GM23338 (cell line): Measurements from ENCODE around the gene POLD4. TPM values are rescaled to one million over a fixed set of nuclear protein-coding genes. Genes with fewer than 3 reads are reported as not detected.

Experiments used
- ATAC-seq: fragments of 200-7000 bp; cut with Tn5 transposase; 3 replicates; pipeline ENCODE4 v1.9.1; 2020
- DNase-seq: peaks from one replicate; pipeline ENCODE4 v3.0.0-alpha.2; 2015; ENCODE audit warnings: low spot score
- H2AFZ ChIP-seq: fragments of 200-600 bp; sonication (generic); 2 replicates; pipeline ENCODE4 v1.8.0; 2016; ENCODE audit warnings: antibody characterized with exemption, mild to moderate bottlenecking, moderate library complexity
- H3F3A ChIP-seq: fragments of 200-600 bp; sonication (generic); replicated peaks from 2 replicates; pipeline ENCODE4 v1.8.0; 2017; ENCODE audit warnings: antibody characterized with exemption, mixed run types, low read depth
- H3K27ac ChIP-seq: fragments of 200-600 bp; sonication (generic); 2 replicates; pipeline ENCODE4 v1.6.1; 2016; ENCODE audit warnings: low read depth
- H3K27me3 ChIP-seq: fragments of 200-600 bp; sonication (generic); 2 replicates; pipeline ENCODE4 v1.8.0; 2016; ENCODE audit warnings: mild to moderate bottlenecking, mixed run types, moderate library complexity; ENCODE audit not compliant: insufficient read depth
- H3K36me3 ChIP-seq: fragments of 200-600 bp; sonication (generic); 2 replicates; pipeline ENCODE4 v1.8.0; 2016; ENCODE audit warnings: mild to moderate bottlenecking; ENCODE audit not compliant: insufficient read depth
- H3K4me1 ChIP-seq: fragments of 200-600 bp; sonication (generic); 2 replicates; pipeline ENCODE4 v1.8.0; 2016; ENCODE audit warnings: mild to moderate bottlenecking, moderate library complexity; ENCODE audit not compliant: insufficient read depth
- H3K4me2 ChIP-seq: fragments of 200-600 bp; sonication (generic); 2 replicates; pipeline ENCODE4 v1.7.1; 2017; ENCODE audit warnings: mixed run types
- H3K4me3 ChIP-seq: fragments of 200-600 bp; sonication (generic); 2 replicates; pipeline ENCODE4 v1.6.1; 2016; ENCODE audit warnings: mixed run types
- H3K79me2 ChIP-seq: fragments of 200-600 bp; sonication (generic); replicated peaks from 2 replicates; pipeline ENCODE4 v1.8.0; 2017; ENCODE audit warnings: mild to moderate bottlenecking; ENCODE audit not compliant: insufficient read depth
- H3K9me2 ChIP-seq: fragments of 200-600 bp; sonication (generic); 2 replicates; pipeline ENCODE4 v1.8.0; 2017; ENCODE audit not compliant: insufficient read depth
- H4K20me1 ChIP-seq: fragments of 200-600 bp; sonication (generic); replicated peaks from 2 replicates; pipeline ENCODE4 v1.8.0; 2017; ENCODE audit warnings: mild to moderate bottlenecking; ENCODE audit not compliant: insufficient read depth
- H3K27ac Mint-ChIP-seq: 2 replicates; pipeline ENCODE4 v1.8.0; 2020; ENCODE audit warnings: inconsistent platforms, mild to moderate bottlenecking, moderate library complexity, mixed read lengths
- H3K27me3 Mint-ChIP-seq: 3 replicates; pipeline ENCODE4 v1.8.0; 2022; ENCODE audit warnings: low read depth, mild to moderate bottlenecking, moderate library complexity, mixed read lengths, inconsistent platforms; ENCODE audit not compliant: insufficient read depth, poor library complexity
- H3K36me3 Mint-ChIP-seq: 3 replicates; pipeline ENCODE4 v1.8.0; 2021; ENCODE audit warnings: low read depth, mild to moderate bottlenecking, inconsistent platforms, moderate library complexity, mixed read lengths
- H3K4me1 Mint-ChIP-seq: 3 replicates; pipeline ENCODE4 v1.8.0; 2020; ENCODE audit warnings: mild to moderate bottlenecking, inconsistent platforms, mixed read lengths
- H3K4me3 Mint-ChIP-seq: 3 replicates; pipeline ENCODE4 v1.8.0; 2021; ENCODE audit warnings: moderate library complexity, mild to moderate bottlenecking, inconsistent platforms, mixed read lengths
- H3K9me3 Mint-ChIP-seq: 3 replicates; pipeline ENCODE4 v1.8.0; 2020; ENCODE audit warnings: moderate library complexity, mild to moderate bottlenecking, inconsistent platforms, mixed read lengths
- CREB1 ChIP-seq: fragments of 250-450 bp; sonication (Bioruptor Pico); IDR thresholded peaks from 2 replicates; pipeline ENCODE4 v1.5.0; 2020; ENCODE audit warnings: low read depth, mild to moderate bottlenecking, moderate library complexity
- EZH2phosphoT487 ChIP-seq: fragments of 200-600 bp; sonication (generic); IDR thresholded peaks from one replicate; pipeline ENCODE4 v1.8.1; 2018; ENCODE audit warnings: antibody characterized with exemption; ENCODE audit not compliant: unreplicated experiment
- STAT1 ChIP-seq: IDR thresholded peaks from one replicate; pipeline ENCODE4 v1.6.1; 2016; ENCODE audit warnings: antibody characterized with exemption; ENCODE audit not compliant: unreplicated experiment
- polyA plus RNA-seq: library from polyadenylated mRNA; unstranded; fragments of >200 nt; fragmentation: Nextera tagmentation; extraction: Ambion mirVana; gene quantifications from 2 replicates; pipeline ENCODE4 v1.2.1, GENCODE V29; 2016
- total RNA-seq: library from RNA; depleted of rRNA; stranded (reverse); fragments of >200 nt; shearing (Covaris generic); gene quantifications from 2 replicates; pipeline ENCODE4 v1.2.3, GENCODE V29; 2014
- TF ChIP-seq, protein P1 (sequence below), 2 experiments: fragments of 200-600 bp in 1 of 2; sonication (generic) in 1 of 2; conservative IDR thresholded peaks; 2 replicates each; pipeline versions ENCODE4 v1.5.1 to v1.6.1; 2016 to 2017; ENCODE audit warnings: antibody characterized with exemption in 2 of 2, low read depth in 2 of 2, mild to moderate bottlenecking in 2 of 2, moderate library complexity in 1 of 2
- TF ChIP-seq, protein P2 (sequence below): IDR thresholded peaks from one replicate; pipeline ENCODE4 v1.6.1; 2018; ENCODE audit warnings: antibody characterized with exemption; ENCODE audit not compliant: unreplicated experiment
- TF ChIP-seq, protein P3 (sequence below): fragments of 250-450 bp; sonication (Bioruptor Pico); IDR thresholded peaks from 2 replicates; pipeline ENCODE4 v1.5.0; 2020; ENCODE audit warnings: mild to moderate bottlenecking, moderate library complexity

Gene POLD4
- total and polyA plus RNA-seq, 2 experiments from 2014 or later, result 16.2 to 23.0 TPM

DNA sequence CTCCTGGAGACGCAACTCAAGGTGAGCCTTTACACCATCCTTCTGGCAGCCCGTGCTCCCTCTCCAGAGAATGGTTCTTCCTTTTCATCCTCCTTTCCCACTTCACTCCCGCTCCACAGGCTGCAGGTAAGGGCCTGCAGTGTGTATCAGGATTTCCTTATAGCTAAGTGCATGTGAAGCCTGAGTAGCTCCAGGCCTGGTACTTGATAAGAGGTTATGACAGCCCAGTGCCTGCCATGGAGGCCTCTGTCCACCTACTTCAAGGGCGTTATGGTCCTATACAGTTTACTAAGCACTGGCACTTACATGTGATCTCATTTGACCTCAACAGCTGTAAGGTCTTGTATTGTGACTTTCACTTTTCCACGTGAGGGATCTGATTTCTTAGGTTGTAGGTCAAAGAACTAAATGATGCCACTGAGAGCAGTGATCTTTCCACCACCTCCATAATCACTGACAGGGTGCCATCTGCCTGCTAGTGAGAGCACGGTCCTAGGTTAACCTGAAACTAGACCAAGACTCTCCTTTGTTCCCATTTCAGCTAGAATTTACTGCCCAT, 32.0 kb downstream of the POLD4 start:
- no peaks in the 10 kb centered on the region for H3K9me2 ChIP-seq
- H4K20me1 ChIP-seq, result no peaks in the 10 kb centered on the region
- Mint-ChIP-seq H3K9me3 (no peaks in the 10 kb centered on the region; the same call in 2 of the 3 replicates), H3K27me3 (peaks cover 23% of the 10 kb centered on the region), H3K4me3 (no peak overlapping the region), H3K4me1 (peaks cover 9% of the 10 kb centered on the region), H3K36me3 (no peaks in the 10 kb centered on the region; the same call in 2 of the 3 replicates), H3K27ac (no peak overlapping the region)
- H3K27me3 ChIP-seq, result peaks cover 22% of the 10 kb centered on the region
- no peak overlapping the region for H3K27ac ChIP-seq
- H3K4me3 ChIP-seq, result no peak overlapping the region
- H3K4me1 ChIP-seq, result peaks cover 6% of the 10 kb centered on the region
- no peaks in the 10 kb centered on the region for H3K36me3 ChIP-seq
- no peaks in the 10 kb centered on the region for H3K79me2 ChIP-seq
- H3K4me2 ChIP-seq, result no peak overlapping the region
- no peak for ATAC-seq
- DNase-seq, result no peak
- no peak overlapping the region for H2AFZ ChIP-seq
- TF ChIP-seq, protein P1, sequence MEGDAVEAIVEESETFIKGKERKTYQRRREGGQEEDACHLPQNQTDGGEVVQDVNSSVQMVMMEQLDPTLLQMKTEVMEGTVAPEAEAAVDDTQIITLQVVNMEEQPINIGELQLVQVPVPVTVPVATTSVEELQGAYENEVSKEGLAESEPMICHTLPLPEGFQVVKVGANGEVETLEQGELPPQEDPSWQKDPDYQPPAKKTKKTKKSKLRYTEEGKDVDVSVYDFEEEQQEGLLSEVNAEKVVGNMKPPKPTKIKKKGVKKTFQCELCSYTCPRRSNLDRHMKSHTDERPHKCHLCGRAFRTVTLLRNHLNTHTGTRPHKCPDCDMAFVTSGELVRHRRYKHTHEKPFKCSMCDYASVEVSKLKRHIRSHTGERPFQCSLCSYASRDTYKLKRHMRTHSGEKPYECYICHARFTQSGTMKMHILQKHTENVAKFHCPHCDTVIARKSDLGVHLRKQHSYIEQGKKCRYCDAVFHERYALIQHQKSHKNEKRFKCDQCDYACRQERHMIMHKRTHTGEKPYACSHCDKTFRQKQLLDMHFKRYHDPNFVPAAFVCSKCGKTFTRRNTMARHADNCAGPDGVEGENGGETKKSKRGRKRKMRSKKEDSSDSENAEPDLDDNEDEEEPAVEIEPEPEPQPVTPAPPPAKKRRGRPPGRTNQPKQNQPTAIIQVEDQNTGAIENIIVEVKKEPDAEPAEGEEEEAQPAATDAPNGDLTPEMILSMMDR (conservative IDR thresholded peaks at IDR 0.05; ENCODE audit: low read depth in 2 of 2), result no peak
- peaks cover 11% of the 10 kb centered on the region; the same call in 1 of the 2 replicates for H3F3A ChIP-seq

GRCh38 chr11:67320691-67321090, 32.7 kb downstream of the POLD4 start:
- Histone ChIP-seq H3K4me3 (no peak overlapping the region), H3K9me2 (no peaks in the 10 kb centered on the region), H3K36me3 (no peaks in the 10 kb centered on the region), H3K79me2 (no peaks in the 10 kb centered on the region), H4K20me1 (no peaks in the 10 kb centered on the region), H3K27me3 (peaks cover 25% of the 10 kb centered on the region), H2AFZ (no peak overlapping the region), H3F3A (peaks cover 11% of the 10 kb centered on the region; the same call in 1 of the 2 replicates), H3K27ac (no peak overlapping the region), H3K4me2 (no peak overlapping the region), H3K4me1 (peaks cover 8% of the 10 kb centered on the region)
- Mint-ChIP-seq H3K36me3 (no peaks in the 10 kb centered on the region; the same call in 2 of the 3 replicates), H3K9me3 (no peaks in the 10 kb centered on the region; the same call in 2 of the 3 replicates), H3K27me3 (peaks cover 23% of the 10 kb centered on the region), H3K4me1 (peaks cover 10% of the 10 kb centered on the region), H3K27ac (no peak overlapping the region), H3K4me3 (no peak overlapping the region)
- ATAC-seq, result no peak
- no peak for DNase-seq
- TF ChIP-seq, protein P1 (conservative IDR thresholded peaks at IDR 0.05; ENCODE audit: low read depth in 2 of 2), result no peak
- TF ChIP-seq, protein P2, sequence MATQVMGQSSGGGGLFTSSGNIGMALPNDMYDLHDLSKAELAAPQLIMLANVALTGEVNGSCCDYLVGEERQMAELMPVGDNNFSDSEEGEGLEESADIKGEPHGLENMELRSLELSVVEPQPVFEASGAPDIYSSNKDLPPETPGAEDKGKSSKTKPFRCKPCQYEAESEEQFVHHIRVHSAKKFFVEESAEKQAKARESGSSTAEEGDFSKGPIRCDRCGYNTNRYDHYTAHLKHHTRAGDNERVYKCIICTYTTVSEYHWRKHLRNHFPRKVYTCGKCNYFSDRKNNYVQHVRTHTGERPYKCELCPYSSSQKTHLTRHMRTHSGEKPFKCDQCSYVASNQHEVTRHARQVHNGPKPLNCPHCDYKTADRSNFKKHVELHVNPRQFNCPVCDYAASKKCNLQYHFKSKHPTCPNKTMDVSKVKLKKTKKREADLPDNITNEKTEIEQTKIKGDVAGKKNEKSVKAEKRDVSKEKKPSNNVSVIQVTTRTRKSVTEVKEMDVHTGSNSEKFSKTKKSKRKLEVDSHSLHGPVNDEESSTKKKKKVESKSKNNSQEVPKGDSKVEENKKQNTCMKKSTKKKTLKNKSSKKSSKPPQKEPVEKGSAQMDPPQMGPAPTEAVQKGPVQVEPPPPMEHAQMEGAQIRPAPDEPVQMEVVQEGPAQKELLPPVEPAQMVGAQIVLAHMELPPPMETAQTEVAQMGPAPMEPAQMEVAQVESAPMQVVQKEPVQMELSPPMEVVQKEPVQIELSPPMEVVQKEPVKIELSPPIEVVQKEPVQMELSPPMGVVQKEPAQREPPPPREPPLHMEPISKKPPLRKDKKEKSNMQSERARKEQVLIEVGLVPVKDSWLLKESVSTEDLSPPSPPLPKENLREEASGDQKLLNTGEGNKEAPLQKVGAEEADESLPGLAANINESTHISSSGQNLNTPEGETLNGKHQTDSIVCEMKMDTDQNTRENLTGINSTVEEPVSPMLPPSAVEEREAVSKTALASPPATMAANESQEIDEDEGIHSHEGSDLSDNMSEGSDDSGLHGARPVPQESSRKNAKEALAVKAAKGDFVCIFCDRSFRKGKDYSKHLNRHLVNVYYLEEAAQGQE, result no peak
- TF ChIP-seq EZH2phosphoT487, result no peak
- TF ChIP-seq CREB1 (CRISPR knock-in tag), result no peak
- TF ChIP-seq STAT1, result no peak
- TF ChIP-seq, protein P3, sequence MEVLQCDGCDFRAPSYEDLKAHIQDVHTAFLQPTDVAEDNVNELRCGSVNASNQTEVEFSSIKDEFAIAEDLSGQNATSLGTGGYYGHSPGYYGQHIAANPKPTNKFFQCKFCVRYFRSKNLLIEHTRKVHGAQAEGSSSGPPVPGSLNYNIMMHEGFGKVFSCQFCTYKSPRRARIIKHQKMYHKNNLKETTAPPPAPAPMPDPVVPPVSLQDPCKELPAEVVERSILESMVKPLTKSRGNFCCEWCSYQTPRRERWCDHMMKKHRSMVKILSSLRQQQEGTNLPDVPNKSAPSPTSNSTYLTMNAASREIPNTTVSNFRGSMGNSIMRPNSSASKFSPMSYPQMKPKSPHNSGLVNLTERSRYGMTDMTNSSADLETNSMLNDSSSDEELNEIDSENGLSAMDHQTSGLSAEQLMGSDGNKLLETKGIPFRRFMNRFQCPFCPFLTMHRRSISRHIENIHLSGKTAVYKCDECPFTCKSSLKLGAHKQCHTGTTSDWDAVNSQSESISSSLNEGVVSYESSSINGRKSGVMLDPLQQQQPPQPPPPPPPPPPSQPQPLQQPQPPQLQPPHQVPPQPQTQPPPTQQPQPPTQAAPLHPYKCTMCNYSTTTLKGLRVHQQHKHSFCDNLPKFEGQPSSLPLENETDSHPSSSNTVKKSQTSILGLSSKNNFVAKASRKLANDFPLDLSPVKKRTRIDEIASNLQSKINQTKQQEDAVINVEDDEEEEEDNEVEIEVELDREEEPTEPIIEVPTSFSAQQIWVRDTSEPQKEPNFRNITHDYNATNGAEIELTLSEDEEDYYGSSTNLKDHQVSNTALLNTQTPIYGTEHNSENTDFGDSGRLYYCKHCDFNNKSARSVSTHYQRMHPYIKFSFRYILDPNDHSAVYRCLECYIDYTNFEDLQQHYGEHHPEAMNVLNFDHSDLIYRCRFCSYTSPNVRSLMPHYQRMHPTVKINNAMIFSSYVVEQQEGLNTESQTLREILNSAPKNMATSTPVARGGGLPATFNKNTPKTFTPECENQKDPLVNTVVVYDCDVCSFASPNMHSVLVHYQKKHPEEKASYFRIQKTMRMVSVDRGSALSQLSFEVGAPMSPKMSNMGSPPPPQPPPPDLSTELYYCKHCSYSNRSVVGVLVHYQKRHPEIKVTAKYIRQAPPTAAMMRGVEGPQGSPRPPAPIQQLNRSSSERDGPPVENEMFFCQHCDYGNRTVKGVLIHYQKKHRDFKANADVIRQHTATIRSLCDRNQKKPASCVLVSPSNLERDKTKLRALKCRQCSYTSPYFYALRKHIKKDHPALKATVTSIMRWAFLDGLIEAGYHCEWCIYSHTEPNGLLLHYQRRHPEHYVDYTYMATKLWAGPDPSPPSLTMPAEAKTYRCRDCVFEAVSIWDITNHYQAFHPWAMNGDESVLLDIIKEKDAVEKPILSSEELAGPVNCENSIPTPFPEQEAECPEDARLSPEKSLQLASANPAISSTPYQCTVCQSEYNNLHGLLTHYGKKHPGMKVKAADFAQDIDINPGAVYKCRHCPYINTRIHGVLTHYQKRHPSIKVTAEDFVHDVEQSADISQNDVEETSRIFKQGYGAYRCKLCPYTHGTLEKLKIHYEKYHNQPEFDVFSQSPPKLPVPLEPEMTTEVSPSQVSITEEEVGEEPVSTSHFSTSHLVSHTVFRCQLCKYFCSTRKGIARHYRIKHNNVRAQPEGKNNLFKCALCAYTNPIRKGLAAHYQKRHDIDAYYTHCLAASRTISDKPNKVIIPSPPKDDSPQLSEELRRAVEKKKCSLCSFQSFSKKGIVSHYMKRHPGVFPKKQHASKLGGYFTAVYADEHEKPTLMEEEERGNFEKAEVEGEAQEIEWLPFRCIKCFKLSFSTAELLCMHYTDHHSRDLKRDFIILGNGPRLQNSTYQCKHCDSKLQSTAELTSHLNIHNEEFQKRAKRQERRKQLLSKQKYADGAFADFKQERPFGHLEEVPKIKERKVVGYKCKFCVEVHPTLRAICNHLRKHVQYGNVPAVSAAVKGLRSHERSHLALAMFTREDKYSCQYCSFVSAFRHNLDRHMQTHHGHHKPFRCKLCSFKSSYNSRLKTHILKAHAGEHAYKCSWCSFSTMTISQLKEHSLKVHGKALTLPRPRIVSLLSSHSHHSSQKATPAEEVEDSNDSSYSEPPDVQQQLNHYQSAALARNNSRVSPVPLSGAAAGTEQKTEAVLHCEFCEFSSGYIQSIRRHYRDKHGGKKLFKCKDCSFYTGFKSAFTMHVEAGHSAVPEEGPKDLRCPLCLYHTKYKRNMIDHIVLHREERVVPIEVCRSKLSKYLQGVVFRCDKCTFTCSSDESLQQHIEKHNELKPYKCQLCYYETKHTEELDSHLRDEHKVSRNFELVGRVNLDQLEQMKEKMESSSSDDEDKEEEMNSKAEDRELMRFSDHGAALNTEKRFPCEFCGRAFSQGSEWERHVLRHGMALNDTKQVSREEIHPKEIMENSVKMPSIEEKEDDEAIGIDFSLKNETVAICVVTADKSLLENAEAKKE, result no peak
